GM21576 (cell line): ENCODE measurements around the gene REM2.
"Not testable (repeated sequence)": the region's sequence is repeated elsewhere in the genome, so short reads cannot be mapped to it uniquely, and the experiment has no call there.

Experiments used
- ATAC-seq: cut with Tn5 transposase; IDR thresholded peaks from one replicate; pipeline ENCODE4 v1.9.1; 2021; ENCODE audit warnings: mild to moderate bottlenecking, moderate library complexity; ENCODE audit not compliant: unreplicated experiment

REM2 gene

DNA sequence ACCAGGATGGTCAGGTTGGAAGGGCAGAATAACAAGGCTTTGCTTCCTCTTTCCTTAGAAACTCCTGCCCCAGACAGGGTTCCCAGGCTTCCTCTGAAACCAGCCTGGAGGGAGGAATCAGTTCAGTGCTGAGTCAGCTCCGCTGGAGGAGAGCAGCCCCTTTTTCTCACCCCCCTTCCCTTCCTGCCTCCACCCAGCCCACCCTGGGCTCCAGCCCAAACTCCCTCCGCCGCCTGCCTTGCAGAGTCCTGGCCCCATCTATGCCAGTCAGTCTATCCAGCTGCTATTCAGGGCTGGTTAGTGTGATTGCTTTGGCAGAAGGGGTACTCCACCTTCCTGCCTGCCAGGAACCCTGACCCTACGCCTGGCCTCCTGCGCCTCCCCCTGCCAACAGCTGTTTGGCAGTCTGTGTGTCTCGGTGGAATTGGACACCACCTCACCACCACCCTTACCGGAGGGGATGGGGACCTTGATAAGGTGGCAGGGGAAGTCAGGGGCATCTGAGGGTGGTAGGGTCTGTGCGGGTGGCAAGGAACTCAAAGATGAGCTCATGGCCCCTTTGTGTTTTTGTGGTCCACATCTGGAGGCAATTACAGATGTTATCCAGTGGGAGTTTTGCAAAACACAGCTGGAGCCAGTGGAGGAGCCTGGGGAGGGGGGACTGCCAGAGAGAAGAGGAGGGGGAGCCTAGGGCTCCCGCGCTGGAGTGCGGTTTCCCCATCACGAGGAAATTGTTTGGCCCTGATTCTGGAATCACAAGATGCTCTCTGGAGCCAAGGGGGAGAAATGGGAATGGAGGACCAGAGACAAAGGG is 34.5 kb upstream of the REM2 start:
- no peak for ATAC-seq

- no peak for ATAC-seq
Measured at GRCh38 chr14:22849212-22849819, 33.7 kb upstream of the REM2 start.

GRCh38 chr14:22850944-22851764 is 31.9 kb upstream of the REM2 start:
- no peak for ATAC-seq

GRCh38 chr14:22852178-22852577 is 30.8 kb upstream of the REM2 start:
- ATAC-seq: not testable (repeated sequence)

DNA sequence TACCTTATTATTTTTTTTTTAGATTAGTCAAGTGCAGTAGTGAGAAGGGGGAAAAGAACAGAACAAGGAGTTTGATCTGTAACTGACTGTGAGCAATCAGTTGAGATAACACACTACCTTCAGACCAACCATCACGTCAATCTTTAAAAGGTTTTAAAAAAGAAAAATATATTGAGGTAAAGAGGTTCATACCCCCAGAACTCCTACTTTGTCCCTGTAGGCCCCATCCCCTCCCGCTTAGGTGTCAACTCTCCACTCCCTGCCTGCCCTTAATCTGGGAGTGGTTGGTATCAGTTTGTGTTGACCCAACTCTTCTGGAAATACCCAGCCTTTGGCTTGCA is 30.5 kb upstream of the REM2 start:
- no peak for ATAC-seq

DNA sequence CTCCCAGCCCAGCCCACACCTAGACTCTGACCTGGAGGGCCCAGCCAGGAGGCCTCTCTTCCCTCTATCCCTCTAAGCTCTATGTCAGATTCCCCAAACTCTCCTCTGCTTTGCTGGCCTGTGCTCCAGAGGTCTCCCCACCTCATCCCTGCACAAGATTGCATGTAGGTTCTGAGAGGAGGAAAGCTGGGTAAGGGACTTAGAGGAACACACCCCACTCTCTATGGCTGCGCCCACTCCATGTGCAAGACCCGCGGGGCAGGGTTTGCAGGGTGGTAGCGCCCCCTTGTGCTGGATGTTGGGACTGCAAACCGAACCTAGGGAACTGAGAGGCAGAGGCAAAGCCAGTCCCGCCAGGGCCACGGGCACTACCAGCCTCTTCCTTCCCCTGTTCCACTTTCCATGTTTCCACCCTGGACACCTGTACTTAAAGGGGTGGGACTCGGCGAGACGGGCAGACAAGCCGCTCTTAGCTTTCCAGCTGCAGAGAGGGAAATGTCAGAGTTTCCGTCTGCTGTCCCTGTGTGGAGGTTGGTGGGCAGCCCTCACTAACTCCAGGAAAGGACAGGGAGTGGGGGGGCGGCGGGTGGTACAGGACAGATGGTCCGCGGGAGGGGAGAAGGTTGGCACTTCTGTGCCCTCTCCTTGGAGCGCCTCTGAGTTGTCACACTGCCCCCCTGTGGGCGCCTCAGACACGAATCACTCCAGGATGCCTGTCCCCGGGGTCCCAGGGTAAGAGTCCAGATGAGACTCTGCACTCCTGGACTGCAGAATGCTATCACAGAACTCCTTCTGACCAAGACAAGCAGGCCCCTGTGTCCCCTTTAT is 29.9 kb upstream of the REM2 start:
- peak; percentile 65 for ATAC-seq

DNA sequence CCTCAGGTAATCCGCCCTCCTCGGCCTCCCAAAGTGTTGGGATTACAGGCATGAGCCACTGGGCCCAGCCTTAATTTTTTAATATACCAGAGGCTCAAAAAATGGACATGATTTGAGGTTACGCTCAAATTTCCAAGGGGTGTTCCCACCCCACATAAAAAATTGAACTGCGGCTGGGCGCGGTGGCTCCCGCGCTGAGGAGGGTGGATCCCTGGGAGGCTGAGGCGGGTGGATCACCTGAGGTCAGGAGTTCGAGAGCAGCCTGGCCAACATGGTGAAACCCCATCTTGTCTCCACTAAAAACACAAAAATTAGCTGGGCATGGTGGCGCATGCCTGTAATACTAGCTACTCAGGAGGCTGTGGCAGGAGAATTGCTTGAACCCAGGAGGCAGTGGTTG is 28.7 kb upstream of the REM2 start:
- ATAC-seq: not testable (repeated sequence)

DNA sequence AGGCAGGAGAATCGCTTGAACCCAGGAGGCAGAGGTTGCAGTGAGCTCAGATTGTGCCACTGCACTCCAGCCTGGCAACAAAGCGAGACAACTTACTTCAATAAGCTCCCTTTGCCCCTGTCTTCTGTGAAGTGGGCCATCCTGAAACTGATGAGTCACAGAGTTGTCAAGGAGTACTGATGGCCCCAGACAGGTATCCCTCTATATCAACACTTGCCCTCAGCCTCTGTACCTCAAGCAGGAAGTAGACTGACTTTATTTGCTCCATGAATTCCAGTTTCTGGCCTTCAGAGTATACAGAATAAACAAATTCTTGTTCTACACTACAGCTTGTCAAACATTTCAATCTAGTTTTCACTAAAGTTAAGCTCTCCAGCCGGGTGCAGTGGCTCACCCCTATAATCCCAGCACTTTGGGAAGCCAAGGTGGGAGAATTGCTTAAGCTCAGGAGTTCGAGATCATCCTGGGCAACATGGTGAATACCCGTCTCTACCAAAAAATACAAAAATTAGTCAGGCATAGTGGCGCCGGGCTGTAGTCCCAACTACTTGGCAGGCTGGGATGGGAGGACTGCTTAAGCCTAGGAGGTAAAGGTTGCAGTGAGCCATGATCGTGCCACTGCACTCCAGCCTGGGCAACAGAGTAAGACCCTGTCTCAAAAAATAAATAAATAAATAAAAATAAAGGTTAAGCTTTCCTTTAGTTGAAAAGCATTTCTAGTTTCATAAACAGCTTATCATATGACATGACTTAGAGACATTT is 27.9 kb upstream of the REM2 start:
- no peak for ATAC-seq

DNA sequence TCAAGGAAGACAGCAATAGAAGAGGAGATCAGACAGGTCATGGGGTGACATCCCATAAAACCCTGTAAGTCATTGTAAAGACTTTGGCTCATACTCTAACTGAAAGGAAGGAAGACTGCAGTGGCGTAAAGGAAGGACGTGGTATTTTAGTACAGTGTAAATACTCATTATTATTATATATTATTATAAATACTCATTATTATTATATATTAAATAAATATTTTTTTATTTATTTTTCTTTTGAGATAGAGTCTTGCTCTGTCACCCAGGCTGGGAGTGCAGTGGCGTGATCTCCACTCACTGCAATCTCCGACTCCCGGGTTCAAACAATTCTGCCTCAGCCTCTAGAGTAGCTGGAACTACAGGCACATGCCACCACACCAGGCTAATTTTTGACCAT is 26.6 kb upstream of the REM2 start:
- ATAC-seq: no peak

DNA sequence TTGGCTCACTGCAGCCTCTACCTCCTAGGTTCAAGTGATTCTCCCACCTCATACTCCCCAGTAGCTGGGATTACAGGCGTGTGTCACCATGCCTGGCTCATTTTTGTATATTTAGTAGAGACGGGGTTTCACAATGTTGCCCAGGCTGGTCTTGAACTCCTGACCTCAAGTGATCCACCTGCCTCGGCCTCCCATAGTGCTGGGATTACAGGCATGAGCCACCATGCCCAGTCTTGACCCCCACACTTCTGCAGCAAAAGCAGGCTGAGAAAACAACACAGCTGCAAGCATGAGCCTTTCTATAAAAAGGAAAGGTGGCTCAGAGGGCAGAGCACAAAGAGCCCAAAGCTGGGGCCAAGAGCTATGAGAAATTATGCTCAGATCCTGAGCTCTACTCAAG is 22.6 kb upstream of the REM2 start:
- ATAC-seq: not testable (repeated sequence)

- ATAC-seq: no peak
Measured at GRCh38 chr14:22861651-22862050, 21.4 kb upstream of the REM2 start.

GRCh38 chr14:22864979-22865378 is 18.0 kb upstream of the REM2 start:
- ATAC-seq: no peak

GRCh38 chr14:22865424-22866405 is 17.3 kb upstream of the REM2 start:
- ATAC-seq: no peak

GRCh38 chr14:22866874-22867273 is 16.1 kb upstream of the REM2 start:
- ATAC-seq: no peak

- peak; percentile 44 for ATAC-seq
Measured at GRCh38 chr14:22870811-22871223, 12.2 kb upstream of the REM2 start.

GRCh38 chr14:22871224-22872032 is 11.6 kb upstream of the REM2 start, which contains the start of gene LRP10:
Gene LRP10 (plus strand): TSS chr14:22871740. CDS start chr14:22872304, 564 bp downstream.
- ATAC-seq: peak; percentile 76

- ATAC-seq: peak; percentile 18
Measured at GRCh38 chr14:22872033-22872832, 10.8 kb upstream of the REM2 start.
